HepG2 (cell line): Measurements from ENCODE around the gene VTI1B. TPM values are rescaled to one million over a fixed set of nuclear protein-coding genes. Genes with fewer than 3 reads are reported as not detected.

ENCODE experiments used
- AGO1 ChIP-seq: fragments of 200-400 bp; formaldehyde crosslinking; IDR thresholded peaks from 2 replicates; pipeline ENCODE4 v1.6.1; 2017; ENCODE audit warnings: mild to moderate bottlenecking, low read depth, low read length, moderate library complexity; ENCODE audit not compliant: poor library complexity, severe bottlenecking
- BRCA1 ChIP-seq: sonication (generic); formaldehyde crosslinking; IDR thresholded peaks from 2 replicates; pipeline ENCODE4 v1.4.0; 2020; ENCODE audit warnings: missing genetic modification reagents
- HDAC2 ChIP-seq: sonication (generic); formaldehyde crosslinking; IDR thresholded peaks from 2 replicates; pipeline ENCODE4 v1.4.0; 2020; ENCODE audit warnings: missing genetic modification reagents
- NFATC3 ChIP-seq: sonication (generic); formaldehyde crosslinking; IDR thresholded peaks from 2 replicates; pipeline ENCODE4 v1.5.1; 2020; ENCODE audit warnings: mild to moderate bottlenecking, missing genetic modification reagents
- PPARG ChIP-seq: conservative IDR thresholded peaks from 2 replicates; pipeline ENCODE4 v1.6.1; 2016; ENCODE audit warnings: missing biosample characterization, missing genetic modification reagents
- PRDM4 ChIP-seq: sonication (generic); formaldehyde crosslinking; IDR thresholded peaks from 2 replicates; pipeline ENCODE4 v1.9.0; 2021; ENCODE audit warnings: missing genetic modification reagents, borderline replicate concordance
- REL ChIP-seq: sonication (generic); formaldehyde crosslinking; conservative IDR thresholded peaks from 2 replicates; pipeline ENCODE4 v1.8.0; 2022; ENCODE audit warnings: mild to moderate bottlenecking, missing genetic modification reagents, moderate library complexity
- SPEN ChIP-seq: sonication (generic); formaldehyde crosslinking; IDR thresholded peaks from 2 replicates; pipeline ENCODE4 v1.5.1; 2020; ENCODE audit warnings: low read depth, mild to moderate bottlenecking, missing genetic modification reagents
- THYN1 ChIP-seq: sonication (generic); formaldehyde crosslinking; IDR thresholded peaks from 2 replicates; pipeline ENCODE4 v1.8.1; 2023; ENCODE audit warnings: low read depth, mild to moderate bottlenecking, moderate library complexity, missing genetic modification reagents, borderline replicate concordance
- ZNF264 ChIP-seq: sonication (generic); formaldehyde crosslinking; IDR thresholded peaks from 2 replicates; pipeline ENCODE4 v1.4.0; 2020; ENCODE audit warnings: missing genetic modification reagents
- ZNF317 ChIP-seq: sonication (generic); formaldehyde crosslinking; IDR thresholded peaks from 2 replicates; pipeline ENCODE4 v1.5.0; 2020; ENCODE audit warnings: mild to moderate bottlenecking, missing genetic modification reagents
- ZNF570 ChIP-seq: sonication (generic); formaldehyde crosslinking; IDR thresholded peaks from 2 replicates; pipeline ENCODE4 v1.4.0; 2020; ENCODE audit warnings: mild to moderate bottlenecking, missing genetic modification reagents, borderline replicate concordance
- ZNF652 ChIP-seq: IDR thresholded peaks from 2 replicates; pipeline ENCODE4 v1.6.1; 2016; ENCODE audit warnings: low read depth, borderline replicate concordance
- ZNF816 ChIP-seq: sonication (generic); formaldehyde crosslinking; IDR thresholded peaks from 2 replicates; pipeline ENCODE4 v1.8.0; 2022; ENCODE audit warnings: missing genetic modification reagents, mild to moderate bottlenecking, borderline replicate concordance
- polyA plus RNA-seq, 8 experiments: library from polyadenylated mRNA; depleted of rRNA in 3 of 8; stranded (reverse) in 7 of 8; unstranded in 1 of 8; fragments of >200 nt; fragmentation: Illumina TruSeq in 4 of 8; extraction: Trizol in 4 of 8; gene quantifications; 2 replicates each; pipeline versions ENCODE4 v1.2.1 to v1.2.3, GENCODE V29; 2011 to 2016; ENCODE audit warnings: low read depth in 4 of 8, missing spikeins in 1 of 8, mixed read lengths in 1 of 8; ENCODE audit not compliant: insufficient read depth in 1 of 8
- total RNA-seq, 5 experiments: library from RNA; depleted of rRNA; stranded (reverse); fragments of >200 nt; fragmentation: Illumina TruSeq; extraction: Trizol; gene quantifications; 2 replicates each; pipeline ENCODE4 v1.2.3, GENCODE V29; 2016; ENCODE audit warnings: low read depth in 1 of 5
- TF ChIP-seq, protein P1 (sequence below): sonication (generic); formaldehyde crosslinking; IDR thresholded peaks from 2 replicates; pipeline ENCODE4 v1.4.0; 2020; ENCODE audit warnings: missing genetic modification reagents
- TF ChIP-seq, protein P2 (sequence below): sonication (generic); formaldehyde crosslinking; IDR thresholded peaks from 2 replicates; pipeline ENCODE4 v1.5.1; 2020; ENCODE audit warnings: mild to moderate bottlenecking, missing genetic modification reagents, moderate library complexity
- TF ChIP-seq, protein P3 (sequence below): sonication (generic); formaldehyde crosslinking; IDR thresholded peaks from 2 replicates; pipeline ENCODE4 v1.8.0; 2022; ENCODE audit warnings: mild to moderate bottlenecking, missing genetic modification reagents, moderate library complexity

The VTI1B gene
- total and polyA plus RNA-seq, 2 of the 13 experiments (the other 11 are each of a cell fraction or from before 2014, with no cell fraction given), result 39.0 to 103 TPM

GRCh38 chr14:67695394-67695949 is 21.0 kb upstream of the VTI1B start, which contains the start of gene RDH11 (continued):
- TF ChIP-seq, protein P1, sequence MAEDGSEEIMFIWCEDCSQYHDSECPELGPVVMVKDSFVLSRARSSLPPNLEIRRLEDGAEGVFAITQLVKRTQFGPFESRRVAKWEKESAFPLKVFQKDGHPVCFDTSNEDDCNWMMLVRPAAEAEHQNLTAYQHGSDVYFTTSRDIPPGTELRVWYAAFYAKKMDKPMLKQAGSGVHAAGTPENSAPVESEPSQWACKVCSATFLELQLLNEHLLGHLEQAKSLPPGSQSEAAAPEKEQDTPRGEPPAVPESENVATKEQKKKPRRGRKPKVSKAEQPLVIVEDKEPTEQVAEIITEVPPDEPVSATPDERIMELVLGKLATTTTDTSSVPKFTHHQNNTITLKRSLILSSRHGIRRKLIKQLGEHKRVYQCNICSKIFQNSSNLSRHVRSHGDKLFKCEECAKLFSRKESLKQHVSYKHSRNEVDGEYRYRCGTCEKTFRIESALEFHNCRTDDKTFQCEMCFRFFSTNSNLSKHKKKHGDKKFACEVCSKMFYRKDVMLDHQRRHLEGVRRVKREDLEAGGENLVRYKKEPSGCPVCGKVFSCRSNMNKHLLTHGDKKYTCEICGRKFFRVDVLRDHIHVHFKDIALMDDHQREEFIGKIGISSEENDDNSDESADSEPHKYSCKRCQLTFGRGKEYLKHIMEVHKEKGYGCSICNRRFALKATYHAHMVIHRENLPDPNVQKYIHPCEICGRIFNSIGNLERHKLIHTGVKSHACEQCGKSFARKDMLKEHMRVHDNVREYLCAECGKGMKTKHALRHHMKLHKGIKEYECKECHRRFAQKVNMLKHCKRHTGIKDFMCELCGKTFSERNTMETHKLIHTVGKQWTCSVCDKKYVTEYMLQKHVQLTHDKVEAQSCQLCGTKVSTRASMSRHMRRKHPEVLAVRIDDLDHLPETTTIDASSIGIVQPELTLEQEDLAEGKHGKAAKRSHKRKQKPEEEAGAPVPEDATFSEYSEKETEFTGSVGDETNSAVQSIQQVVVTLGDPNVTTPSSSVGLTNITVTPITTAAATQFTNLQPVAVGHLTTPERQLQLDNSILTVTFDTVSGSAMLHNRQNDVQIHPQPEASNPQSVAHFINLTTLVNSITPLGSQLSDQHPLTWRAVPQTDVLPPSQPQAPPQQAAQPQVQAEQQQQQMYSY (CRISPR knock-in tag), result no peak
- TF ChIP-seq BRCA1 (CRISPR knock-in tag), result no peak; the same call in 1 of the 2 replicates
- 0 out of 2 replicates have a peak, but pooled peaks have one; percentile 67 for TF ChIP-seq NFATC3
- TF ChIP-seq SPEN (CRISPR knock-in tag), result no peak
- TF ChIP-seq ZNF652 (CRISPR knock-in tag), result no peak
- no peak for TF ChIP-seq REL (CRISPR knock-in tag)
- TF ChIP-seq ZNF570 (CRISPR knock-in tag), result no peak
- TF ChIP-seq, protein P2, sequence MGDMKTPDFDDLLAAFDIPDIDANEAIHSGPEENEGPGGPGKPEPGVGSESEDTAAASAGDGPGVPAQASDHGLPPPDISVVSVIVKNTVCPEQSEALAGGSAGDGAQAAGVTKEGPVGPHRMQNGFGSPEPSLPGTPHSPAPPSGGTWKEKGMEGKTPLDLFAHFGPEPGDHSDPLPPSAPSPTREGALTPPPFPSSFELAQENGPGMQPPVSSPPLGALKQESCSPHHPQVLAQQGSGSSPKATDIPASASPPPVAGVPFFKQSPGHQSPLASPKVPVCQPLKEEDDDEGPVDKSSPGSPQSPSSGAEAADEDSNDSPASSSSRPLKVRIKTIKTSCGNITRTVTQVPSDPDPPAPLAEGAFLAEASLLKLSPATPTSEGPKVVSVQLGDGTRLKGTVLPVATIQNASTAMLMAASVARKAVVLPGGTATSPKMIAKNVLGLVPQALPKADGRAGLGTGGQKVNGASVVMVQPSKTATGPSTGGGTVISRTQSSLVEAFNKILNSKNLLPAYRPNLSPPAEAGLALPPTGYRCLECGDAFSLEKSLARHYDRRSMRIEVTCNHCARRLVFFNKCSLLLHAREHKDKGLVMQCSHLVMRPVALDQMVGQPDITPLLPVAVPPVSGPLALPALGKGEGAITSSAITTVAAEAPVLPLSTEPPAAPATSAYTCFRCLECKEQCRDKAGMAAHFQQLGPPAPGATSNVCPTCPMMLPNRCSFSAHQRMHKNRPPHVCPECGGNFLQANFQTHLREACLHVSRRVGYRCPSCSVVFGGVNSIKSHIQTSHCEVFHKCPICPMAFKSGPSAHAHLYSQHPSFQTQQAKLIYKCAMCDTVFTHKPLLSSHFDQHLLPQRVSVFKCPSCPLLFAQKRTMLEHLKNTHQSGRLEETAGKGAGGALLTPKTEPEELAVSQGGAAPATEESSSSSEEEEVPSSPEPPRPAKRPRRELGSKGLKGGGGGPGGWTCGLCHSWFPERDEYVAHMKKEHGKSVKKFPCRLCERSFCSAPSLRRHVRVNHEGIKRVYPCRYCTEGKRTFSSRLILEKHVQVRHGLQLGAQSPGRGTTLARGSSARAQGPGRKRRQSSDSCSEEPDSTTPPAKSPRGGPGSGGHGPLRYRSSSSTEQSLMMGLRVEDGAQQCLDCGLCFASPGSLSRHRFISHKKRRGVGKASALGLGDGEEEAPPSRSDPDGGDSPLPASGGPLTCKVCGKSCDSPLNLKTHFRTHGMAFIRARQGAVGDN (CRISPR knock-in tag), result peak; percentile 69
- peak; percentile 69; the same call in 1 of the 2 replicates for TF ChIP-seq ZNF317 (CRISPR knock-in tag)
- no peak for TF ChIP-seq ZNF264 (CRISPR knock-in tag)
- no peak for TF ChIP-seq THYN1
- no peak; the same call in 1 of the 2 replicates for TF ChIP-seq ZNF816 (CRISPR knock-in tag)
- TF ChIP-seq PRDM4 (CRISPR knock-in tag), result no peak
- no peak for TF ChIP-seq AGO1
- no peak for TF ChIP-seq PPARG
- TF ChIP-seq, protein P3, sequence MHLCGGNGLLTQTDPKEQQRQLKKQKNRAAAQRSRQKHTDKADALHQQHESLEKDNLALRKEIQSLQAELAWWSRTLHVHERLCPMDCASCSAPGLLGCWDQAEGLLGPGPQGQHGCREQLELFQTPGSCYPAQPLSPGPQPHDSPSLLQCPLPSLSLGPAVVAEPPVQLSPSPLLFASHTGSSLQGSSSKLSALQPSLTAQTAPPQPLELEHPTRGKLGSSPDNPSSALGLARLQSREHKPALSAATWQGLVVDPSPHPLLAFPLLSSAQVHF (CRISPR knock-in tag), result no peak
- TF ChIP-seq HDAC2 (CRISPR knock-in tag), result peak; percentile 58; the same call in 1 of the 2 replicates
